RPMI8226 (cell line): ENCODE data around the gene PDE10A.
"Not testable (repeated sequence)": the region's sequence is repeated elsewhere in the genome, so short reads cannot be mapped to it uniquely, and the experiment has no call there.

Experiments used
- DNase-seq: peaks from one replicate; pipeline ENCODE4 v3.0.0-alpha.2; 2015

The PDE10A gene

GRCh38 chr6:165519316-165519715, 143.7 kb downstream of the PDE10A start:
- no peak for DNase-seq

- no peak for DNase-seq
Measured at GRCh38 chr6:165515963-165516624, 146.9 kb downstream of the PDE10A start.

GRCh38 chr6:165514621-165515020, 148.4 kb downstream of the PDE10A start:
- no peak for DNase-seq

- no peak for DNase-seq
Measured at GRCh38 chr6:165511807-165512206, 151.2 kb downstream of the PDE10A start.

- DNase-seq = no peak
Measured at GRCh38 chr6:165508321-165508869, 154.6 kb downstream of the PDE10A start.

- DNase-seq = no peak
Measured at GRCh38 chr6:165506657-165507056, 156.4 kb downstream of the PDE10A start.

- not testable (repeated sequence) for DNase-seq
Measured at GRCh38 chr6:165500214-165500907, 162.7 kb downstream of the PDE10A start.

- DNase-seq = no peak
Measured at GRCh38 chr6:165497472-165497871, 165.6 kb downstream of the PDE10A start.

- no peak for DNase-seq
Measured at GRCh38 chr6:165488624-165489295, 174.3 kb downstream of the PDE10A start.

- no peak for DNase-seq
Measured at GRCh38 chr6:165487950-165488349, 175.1 kb downstream of the PDE10A start.

GRCh38 chr6:165487347-165487746, 175.7 kb downstream of the PDE10A start:
- DNase-seq = no peak

GRCh38 chr6:165486183-165487137, 176.6 kb downstream of the PDE10A start:
- no peak for DNase-seq

GRCh38 chr6:165484178-165484889, 178.7 kb downstream of the PDE10A start:
- no peak for DNase-seq

- no peak for DNase-seq
Measured at GRCh38 chr6:165481921-165482320, 181.1 kb downstream of the PDE10A start.

- no peak for DNase-seq
Measured at GRCh38 chr6:165480916-165481315, 182.1 kb downstream of the PDE10A start.

GRCh38 chr6:165478581-165478980, 184.5 kb downstream of the PDE10A start:
- no peak for DNase-seq

GRCh38 chr6:165469483-165469882, 193.6 kb downstream of the PDE10A start:
- no peak for DNase-seq

GRCh38 chr6:165468340-165469235, 194.5 kb downstream of the PDE10A start:
- no peak for DNase-seq

GRCh38 chr6:165463499-165463898, 199.5 kb downstream of the PDE10A start:
- DNase-seq = not testable (repeated sequence)

- DNase-seq = not testable (repeated sequence)
Measured at GRCh38 chr6:165459605-165460301, 203.3 kb downstream of the PDE10A start.
